ENCODE results near the gene FGFBP2.

FGFBP2 gene

GRCh38 chr4:15963001-15963451 lies at the start of gene FGFBP2:
TSS of gene FGFBP2 (minus strand) at chr4:15963175. CDS start at chr4:15963129, 46 bp downstream.
- DNase-seq = peak in 9 of 56 donors; percentile 2 to 30 (median 8)

DNA sequence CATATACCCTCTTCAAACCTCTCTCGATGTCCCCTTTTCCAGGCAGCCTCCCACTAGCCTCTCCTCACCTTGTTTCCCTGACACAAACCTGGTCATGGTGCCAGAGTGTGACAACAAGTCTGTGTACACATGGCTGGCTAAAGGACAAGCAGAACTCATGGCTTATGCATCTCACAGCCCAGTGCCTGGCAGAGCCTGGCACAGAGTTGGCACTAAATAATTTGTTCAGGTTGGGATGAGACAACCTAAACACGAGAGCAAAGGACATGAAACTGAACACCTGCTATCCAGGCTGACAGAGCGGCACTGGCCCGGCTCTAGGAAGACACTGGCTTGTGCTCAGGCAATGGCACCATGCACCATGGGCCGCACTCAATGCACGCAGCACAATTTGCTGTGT lies 48.2 kb upstream of the FGFBP2 start:
- DNase-seq = no peak

DNA sequence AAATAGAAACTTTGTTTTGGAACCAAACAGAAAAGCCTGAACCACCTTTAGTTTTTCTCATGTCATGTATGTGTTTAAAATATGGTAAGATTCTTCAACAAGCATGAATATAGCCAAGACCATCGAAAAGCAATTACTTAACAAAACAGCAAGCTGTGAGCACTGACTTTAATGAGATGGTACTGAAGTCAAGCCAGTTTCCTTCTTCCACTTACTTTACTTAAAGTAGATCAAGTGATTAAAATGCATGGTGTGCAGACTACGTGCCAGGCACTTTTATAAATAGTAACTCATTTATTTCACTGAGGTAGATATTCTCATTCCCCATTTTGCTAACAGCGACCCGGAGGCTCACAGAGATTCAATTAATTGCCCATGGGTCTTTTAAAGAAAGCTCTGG lies 46.2 kb upstream of the FGFBP2 start:
- no peak for DNase-seq

DNA sequence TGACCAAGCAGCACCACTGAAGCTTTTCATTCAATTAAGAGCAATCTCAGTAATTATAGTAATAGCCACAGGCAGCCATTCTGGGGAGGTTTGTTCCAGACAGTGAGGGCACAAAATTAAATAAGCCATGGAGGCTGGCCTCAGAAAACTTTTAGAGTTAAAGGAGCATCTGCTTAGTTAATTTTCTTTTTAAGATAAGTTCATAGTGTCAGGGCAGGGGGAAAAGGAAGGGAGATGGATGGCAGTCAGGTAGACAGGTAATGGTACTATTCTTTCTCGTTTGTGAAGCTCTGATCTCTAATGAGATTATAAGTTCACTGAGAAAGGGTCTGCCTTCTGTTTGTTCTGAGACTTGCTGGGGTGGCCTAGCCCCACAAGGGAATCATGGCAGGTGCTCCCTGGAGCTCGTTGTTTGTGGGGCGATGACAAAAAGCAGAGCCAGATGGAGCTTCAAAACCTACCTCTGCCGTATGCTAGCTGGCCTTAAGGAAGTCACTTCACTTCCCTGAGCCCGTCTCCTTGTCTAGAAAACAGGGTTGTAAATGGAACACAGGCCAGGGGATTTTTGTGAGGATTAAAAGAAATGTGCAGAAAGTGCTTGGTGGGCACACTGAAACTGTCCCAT lies 44.6 kb upstream of the FGFBP2 start:
- DNase-seq = no peak

GRCh38 chr4:16006771-16007446 lies 43.9 kb upstream of the FGFBP2 start:
- DNase-seq = no peak

DNA sequence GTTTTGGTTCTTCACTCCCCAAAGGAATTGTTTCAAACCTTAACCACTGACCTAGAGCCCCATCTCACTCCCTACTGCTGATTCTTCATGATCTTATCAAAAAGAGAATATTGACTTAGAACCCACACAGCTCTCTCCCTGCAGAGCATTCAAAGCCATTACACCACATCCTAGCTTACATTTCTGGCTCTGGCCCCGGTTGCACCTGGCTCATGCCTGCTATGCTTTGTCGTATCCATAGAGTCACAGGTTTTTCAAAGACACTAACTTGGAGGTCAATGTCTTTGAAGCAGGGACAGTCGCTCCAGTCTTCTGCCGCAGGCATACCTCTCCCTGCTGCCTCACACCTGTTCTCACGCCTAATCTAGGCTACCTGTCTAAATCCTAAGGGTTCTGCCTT lies 42.7 kb upstream of the FGFBP2 start:
- DNase-seq = no peak

DNA sequence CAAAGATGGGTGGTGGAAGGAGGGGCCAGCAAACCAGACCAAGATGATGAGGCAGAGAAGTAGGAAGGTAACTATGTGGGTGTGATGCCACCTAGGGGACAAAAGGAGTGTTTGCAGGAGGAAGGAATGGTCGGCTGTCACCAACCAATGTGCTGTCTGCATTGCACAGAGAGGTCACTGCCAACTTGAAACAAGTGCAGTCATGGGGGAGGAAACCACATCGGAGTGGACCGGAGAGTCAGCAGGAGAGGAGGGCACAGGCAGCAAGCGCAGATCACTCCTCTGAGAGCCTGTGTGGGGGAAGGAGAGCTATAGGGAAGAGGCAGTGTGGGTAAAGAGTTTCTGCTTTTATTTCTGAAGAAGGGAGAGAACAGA lies 38.5 kb upstream of the FGFBP2 start:
- DNase-seq = peak in 50 of 56 donors; percentile 2 to 74 (median 39)

- peak in 2 of 56 donors; percentile 34 to 46 for DNase-seq
These were observed 37.9 kb upstream of the FGFBP2 start for GRCh38 chr4:16000708-16001483.

DNA sequence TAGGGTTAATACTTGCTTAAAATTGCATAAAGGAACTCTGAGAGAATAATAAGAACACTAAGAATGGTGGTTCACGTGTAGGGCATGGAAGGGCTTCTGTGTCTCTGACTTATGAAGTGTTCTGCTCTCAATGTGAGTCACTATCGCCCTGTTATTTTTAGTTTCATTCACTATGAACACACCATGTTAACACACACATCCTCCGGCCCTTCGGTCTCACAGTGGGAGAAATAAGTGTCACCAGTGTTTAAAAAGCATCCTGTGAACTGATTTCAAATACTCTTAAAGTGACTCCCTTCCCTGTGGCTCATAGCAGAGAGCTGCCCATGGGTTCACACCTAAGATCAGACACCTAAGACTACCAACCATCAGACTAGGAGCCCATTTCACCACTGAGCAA lies 33.8 kb upstream of the FGFBP2 start:
- DNase-seq = no peak

DNA sequence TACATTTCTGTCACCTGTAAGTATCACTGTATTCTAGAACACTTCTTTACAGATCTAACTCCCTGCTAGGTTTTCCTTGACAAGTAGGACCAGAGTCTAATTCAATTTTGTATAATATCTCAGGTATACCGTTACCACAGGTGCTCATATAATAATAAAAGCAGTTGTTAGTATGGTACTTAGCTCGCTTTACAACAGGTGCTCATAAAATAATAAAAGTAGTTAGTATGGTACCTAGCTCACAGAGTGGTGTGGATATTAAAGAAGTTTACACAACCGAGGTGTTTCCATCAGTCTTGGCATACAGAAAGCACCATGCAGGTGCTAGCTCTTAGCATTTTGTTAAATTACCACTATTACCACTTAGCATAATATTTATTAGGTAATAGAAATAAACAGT lies 32.9 kb upstream of the FGFBP2 start:
- no peak for DNase-seq

- no peak for DNase-seq
These were observed 29.2 kb upstream of the FGFBP2 start for GRCh38 chr4:15992167-15992485.

DNA sequence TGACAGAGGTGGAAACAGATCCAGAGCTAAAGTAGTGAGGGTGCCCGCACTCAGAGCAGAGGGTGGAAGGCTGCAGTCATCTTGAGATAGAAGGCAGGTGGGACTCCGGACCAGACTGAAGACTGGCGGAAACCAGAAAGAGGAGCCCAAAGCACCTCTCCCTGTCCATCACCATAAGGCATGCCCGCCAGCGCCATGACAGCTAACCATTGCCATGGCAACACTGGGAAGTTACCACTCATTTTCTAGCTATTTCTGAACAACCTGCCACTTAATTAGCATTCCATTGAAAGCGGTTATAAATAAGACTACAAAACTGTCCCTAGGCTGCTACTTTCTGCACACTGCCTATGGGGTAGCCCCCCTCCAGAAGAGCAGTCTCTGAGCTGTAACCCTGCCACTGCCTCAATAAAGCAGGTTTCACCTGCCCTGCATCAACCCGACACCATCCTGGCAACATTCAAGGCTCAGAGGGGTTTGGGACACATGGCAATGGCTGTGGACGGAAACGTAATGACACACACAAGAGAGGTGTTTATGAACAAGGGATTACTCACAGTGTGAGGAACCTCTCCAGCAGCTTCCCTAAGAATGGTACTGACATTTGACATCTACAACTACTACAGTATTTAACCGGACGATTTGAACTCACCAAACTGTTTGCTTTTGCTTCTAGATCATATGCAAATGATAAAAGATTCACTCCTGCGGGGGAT lies 27.8 kb upstream of the FGFBP2 start:
- peak in 16 of 56 donors; percentile 1 to 50 (median 17) for DNase-seq

GRCh38 chr4:15989424-15989823 lies 26.4 kb upstream of the FGFBP2 start:
- DNase-seq = no peak

DNA sequence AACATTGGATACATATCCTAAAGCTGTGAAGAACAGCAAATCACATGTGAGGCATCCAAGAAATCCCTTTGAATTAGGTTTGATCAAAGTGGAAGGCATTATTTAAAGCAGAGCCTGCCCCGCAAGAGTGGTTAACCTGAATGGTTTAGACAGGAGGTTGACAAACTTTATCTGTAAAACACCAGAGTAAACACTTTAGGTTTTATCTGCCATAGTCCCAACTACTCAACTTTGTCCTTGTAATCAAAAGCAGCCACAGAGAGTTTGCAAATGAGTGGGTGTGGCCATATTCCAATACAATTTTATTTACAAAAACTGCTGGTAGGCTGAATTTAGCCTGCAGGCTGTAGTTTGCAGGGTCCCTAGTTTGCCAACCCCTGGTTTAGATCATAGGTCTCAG lies 25.2 kb upstream of the FGFBP2 start:
- no peak for DNase-seq

GRCh38 chr4:15986907-15987306 lies 23.9 kb upstream of the FGFBP2 start:
- DNase-seq = no peak

- no peak for DNase-seq
These were observed 20.6 kb upstream of the FGFBP2 start for GRCh38 chr4:15983610-15984009.

GRCh38 chr4:15982842-15983524 lies 20.0 kb upstream of the FGFBP2 start:
- peak in 2 of 56 donors; percentile 4 to 21 for DNase-seq

GRCh38 chr4:15976456-15977447 lies 13.8 kb upstream of the FGFBP2 start:
- no peak for DNase-seq

DNA sequence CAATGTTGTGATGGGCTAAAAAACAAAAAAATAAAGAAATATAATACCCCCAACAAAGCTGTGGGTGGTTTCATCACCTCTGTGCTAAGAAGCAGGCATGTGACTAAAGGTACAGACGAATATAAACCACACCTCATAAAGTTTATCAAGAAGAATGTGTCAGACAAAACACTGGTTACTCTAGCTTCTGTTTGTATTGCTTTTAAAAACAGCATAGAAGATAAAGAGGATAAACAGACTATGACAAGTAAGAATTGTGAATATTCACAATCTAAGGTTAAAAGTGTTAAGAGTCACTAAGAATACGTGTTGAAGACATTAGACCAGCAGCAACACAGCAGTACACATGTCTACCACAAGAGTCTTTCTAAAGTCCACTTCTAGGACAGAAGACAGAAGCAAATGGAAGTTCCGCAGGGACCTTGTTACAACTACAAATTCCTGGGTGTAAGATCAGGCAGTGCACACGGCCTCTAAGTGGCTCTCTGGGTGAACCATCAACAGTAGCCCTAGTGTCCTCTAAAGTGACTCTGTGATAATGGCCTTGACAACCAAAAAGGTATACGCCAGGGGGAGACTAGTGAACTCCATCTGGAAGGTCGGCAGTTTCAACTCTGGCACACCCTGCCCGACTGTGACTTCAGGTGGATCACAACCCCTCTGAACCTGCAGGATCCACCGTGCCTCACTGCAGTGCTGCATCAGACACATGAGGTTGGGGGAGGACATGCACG lies 8.3 kb upstream of the FGFBP2 start:
- DNase-seq = no peak
